IPS-11a (cell line): ENCODE data around the gene SCUBE2.
A peak's percentile ranks its signal among the peaks of the same experiment; 100 is the strongest.

Experiments used
- H3K4me3 ChIP-seq: one replicate; pipeline ENCODE4 v1.5.1; 2013; ENCODE audit warnings: low read depth, low read length, control low read depth

Gene SCUBE2

DNA sequence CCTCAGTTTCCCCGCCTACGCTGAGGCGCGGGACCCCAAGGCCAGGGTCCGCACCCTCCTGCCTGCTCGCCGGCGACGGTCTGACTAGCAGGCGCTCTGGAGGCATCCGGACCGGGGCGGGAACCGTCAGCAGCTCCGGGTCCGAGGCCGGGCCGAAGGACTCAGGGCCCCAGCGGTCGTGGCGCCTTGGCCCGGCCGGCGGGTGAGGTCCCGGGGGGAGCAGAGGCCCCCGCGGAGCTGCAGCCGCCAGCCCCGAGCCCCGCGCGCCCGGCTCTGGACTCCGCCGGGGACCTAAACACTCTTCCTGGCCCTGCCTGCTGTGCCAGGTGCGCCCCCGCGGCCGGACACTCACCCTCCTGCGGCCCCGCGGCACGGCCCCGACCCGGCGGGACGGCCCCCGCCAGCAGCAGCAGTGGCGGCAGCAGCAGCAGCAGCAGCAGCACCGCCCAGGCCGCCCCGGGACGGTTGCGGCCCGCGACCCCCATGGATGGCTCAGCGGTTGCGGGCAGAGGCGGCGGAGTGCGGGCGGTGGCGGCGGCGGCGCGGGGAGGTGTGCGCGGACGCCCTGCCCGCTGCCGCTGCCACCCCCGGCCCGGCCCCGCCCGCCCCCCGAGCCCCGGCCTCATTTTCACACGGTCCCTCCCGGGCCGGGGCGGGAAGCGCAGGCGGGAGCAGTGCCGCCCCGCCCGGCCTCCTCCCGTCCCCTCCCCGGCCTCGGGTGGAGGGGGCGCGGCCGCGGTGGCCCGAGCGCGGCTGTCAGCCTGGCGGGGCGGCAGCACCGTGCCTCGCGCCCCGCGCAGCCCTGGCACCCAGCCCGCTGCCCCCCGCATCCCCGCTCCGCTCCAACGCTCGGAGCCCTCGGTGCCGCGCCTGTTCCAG, at the start of gene SCUBE2:
SCUBE2 (minus strand) TSS at position 556 of the 879 bp plus-strand sequence; CDS start at position 485, 71 bp downstream.
- peak within 1 kb of the TSS; percentile 24 for H3K4me3 ChIP-seq

DNA sequence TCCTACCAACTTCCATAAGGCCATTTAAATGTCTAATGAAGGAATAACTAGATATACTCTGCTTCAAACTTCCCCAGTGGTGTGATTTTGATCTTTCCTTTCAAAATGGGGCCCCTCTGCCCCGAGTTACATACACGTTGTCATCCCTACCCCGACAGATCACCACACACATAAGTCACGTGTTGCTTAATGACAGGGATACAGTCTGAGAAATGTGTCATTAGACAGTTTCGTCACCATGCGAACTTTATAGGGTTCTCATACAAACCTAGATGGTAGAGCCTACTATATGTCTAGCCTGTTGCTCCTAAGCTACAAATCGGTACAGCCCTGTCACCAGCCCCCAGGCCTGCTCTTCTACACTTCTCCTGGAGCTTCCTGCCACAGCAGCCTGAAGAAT, 49.8 kb upstream of the SCUBE2 start:
- no peak overlapping the region for H3K4me3 ChIP-seq

DNA sequence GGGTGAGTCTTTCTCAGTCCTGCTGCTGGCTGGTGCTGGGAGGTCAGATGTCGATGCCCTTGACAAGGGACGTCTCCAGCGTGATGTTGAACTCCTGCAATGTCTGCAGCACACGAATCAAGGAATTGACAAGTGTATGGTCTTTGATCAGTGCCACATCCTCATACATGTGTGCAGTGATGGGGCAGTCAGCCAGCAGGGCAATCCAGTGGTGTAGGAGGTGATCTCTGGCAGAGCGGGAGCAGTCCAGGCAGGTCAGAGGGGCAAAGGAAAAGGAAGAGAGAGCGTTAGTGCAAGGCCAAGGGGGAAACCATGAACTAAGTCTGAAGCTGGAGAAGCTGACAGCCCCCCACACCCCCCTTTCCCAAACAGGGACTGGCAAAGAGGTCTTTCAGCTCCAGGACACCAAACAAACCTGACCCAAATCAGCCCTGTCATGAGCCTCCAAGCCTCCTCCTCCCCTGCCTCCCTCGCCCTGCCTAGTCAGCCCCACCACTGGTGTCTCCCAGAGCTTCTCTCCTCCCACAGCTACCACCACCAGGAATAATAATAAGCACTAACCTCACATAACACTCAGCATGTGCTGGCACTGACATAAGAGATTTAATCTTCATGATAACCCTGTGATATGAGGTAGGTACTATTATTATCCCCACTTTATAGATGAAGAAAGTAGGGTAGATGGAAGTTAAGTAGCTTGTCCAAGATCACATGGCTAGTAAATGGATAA, 48.4 kb upstream of the SCUBE2 start:
- H3K4me3 ChIP-seq: no peak overlapping the region

DNA sequence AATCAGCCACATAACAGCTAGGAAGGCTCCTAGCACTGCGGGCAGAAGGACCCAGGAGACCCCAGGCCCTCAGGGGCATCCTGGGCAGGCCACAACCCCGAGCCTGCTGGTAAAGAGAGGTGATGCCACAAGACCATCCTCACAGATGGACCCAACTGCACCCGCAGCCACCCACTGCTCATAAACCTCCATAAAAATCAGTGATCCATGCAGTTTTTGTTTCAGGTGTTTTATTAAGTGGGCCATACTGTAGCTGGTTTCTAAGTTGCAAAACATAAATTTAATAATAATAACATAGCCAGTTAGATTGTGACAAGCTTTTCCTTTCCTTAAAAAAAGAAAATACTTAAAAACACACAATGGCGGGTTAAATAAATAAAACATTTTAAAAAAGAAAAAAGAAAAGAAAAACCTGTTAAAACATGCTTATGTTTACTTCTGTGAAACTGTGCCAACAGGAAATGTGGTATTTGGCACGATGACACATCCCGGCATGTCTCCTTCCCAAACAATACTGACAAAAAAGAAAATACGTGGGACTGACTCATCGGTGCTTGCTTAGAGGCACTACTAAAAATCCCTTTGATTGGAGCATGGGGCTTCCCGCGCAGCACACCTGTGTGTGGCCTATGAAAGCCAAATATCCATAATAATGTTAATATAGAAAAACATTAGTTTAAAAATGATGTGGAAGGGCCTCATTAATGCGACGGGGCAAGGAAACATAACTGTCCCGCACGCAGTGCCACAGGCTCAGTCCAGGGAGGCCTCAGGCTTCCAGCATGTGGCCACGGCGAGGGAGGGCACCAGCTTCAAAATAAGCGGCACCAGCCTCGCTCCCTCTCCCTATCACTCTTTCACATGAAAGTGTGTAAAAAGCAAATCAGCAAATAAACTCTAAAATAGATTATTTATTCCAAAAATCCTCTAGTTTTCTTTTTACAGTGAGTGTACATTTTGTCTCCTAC, 47.5 kb upstream of the SCUBE2 start:
- no peak overlapping the region for H3K4me3 ChIP-seq

DNA sequence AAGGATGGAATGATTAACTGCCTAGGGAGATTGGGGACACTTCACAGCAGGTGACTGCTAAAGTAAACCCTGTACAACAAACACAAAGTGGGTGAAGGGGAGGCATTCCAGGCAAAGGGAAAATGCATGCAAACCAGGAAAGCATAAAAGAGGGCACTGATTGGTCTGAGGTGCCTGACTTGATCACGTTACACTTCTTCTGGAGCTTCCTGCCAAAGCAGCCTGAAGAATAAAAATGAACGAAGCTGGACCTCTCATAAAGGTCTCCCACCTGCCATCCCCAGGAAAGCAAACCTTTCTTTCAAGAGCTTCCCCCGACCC, 46.7 kb upstream of the SCUBE2 start:
- no peak overlapping the region for H3K4me3 ChIP-seq

DNA sequence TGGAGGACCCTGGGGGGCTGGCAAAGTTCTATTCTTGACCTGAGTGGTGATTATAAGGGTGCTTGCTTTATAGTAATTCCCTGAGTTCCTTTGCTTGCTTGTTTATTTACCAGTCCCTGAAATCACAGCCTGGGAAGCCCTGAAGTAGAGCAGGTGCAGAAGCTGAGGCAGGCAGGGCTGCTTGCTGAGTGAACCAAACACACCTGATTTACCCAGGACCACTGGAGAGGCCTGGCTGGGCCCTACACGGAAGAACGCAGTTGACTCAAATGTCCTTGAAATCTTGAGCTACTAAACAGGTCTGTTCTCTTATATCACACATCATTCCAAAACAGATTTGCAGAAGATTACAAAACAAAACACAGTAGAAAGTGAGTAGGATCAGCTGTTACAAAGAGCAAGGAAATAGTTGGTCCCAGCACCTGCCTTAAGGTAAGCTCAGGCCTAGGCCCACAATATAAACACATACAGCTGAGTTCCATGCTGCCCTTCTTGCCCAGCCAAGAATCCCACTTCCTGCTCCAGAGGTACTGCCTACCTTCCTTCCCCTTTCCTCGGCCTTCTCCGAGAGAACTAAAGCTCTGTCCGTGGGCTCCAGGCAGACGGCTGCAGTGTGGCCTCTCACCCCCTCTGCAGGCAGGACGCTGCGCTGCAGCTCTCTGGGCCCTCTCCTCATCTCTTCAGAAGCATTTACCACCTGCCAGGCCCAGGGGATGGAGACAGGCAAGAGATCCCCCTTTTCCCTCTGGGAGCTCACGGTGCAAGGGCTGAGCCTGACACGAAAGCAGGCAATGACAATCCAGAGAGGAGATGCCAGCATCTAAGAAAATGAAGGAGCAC, 46.1 kb upstream of the SCUBE2 start:
- no peak overlapping the region for H3K4me3 ChIP-seq

DNA sequence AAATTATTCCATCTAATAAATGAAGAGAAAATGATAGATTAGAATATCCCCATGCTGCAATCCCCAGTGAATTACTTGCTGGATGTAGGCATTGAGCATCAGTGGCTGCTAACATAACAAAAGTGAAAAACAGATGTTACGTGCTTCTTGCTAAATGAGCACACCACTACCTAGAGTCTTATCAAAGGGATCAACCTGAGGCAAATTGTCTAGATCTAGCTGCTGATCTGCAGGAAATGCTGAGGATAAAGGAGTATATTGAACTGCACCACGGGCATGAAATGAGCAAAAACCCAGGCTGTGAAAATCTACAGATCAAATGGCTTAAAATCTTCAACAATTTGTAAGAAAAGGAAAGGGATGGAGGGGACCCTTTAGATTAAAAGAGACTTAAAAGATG, 45.3 kb upstream of the SCUBE2 start:
- no peak overlapping the region for H3K4me3 ChIP-seq

DNA sequence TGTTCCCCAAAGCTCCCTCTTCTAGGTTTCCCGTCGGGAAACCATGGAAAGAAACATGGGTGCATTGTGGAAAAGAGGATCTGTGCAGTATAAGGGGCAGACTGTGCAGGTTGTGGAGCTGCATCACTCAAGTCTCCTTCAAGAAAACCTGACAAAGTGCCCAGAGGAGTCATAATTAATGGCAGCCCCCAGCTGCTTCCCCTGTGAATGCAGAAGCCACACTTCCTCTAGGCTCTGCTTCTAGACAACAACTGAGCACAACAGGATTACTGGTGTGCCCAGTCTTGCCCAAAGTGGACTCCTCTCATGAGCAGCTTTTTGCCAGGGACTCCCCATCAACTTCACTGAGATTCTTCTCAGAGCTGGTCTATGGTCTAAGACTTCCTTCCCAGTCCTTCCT, 42.6 kb upstream of the SCUBE2 start:
- H3K4me3 ChIP-seq: no peak overlapping the region

DNA sequence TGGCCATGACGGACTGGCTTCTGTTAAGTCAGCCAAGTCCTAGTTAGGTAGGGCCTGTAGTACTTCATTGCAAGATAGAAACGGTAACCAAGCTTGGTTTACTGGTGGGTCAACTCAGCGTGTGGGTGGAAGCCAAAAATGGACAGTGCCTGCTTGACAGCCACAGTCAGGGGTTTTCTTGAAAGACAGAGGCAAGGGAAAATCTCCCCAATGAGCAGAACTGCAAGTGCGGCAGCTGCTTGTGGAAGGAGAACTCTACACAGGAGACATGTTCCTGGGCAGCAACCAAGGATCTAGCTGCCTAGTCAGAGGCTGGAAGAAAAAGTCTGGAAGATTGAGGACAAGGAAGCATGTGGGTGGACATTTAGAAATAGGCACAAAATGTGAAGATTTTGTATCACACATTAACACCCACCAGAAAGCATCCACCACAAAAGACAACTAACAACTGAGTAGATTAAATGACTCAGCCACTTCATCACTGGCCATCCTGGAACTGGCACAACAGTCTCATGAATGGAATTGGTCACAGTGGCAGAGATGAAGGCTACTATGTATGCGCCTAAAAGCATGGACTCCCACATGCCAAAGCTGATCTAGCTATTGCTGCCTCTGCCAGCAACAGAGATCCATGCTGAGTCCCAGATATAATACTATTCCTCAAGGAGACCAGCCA, 40.9 kb upstream of the SCUBE2 start:
- no peak overlapping the region for H3K4me3 ChIP-seq

DNA sequence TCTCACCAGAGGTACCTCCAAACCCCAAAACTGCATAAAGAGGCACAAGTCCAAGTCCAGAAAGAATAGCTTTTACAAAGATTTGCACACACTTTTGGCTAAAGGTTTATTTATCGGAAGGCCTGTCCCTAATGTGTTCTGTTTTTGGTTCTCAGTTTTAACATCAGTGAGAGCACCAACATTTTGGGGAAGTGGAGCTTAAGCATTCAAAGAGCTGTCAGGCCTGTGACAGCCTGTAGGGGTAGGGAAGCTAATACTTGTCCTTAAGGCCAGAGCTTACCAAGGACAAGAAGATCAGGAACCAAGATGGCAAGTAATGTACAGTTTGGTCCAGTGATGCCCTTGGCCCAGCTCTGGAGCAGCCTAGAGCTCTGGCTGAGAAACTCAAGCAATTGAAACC, 38.9 kb upstream of the SCUBE2 start:
- H3K4me3 ChIP-seq: no peak overlapping the region

DNA sequence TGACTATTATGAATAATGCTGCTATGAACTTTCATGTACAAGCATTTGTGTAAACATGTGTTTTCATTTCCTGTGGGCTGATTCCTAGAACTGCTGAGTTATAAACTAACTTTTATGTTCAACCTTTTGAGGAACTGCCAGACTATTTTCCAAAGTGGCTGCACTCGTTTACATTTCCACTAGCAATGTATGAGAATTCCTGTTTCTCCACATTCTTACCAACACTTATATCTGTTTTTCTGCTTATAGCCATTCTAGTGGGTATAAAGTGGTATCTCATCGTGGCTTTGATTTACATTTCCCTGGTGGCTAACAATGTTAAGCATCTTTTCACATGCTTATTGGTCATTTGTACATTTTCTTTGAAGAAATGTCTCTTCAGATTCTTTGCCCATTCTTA, 35.2 kb upstream of the SCUBE2 start:
- no peak overlapping the region for H3K4me3 ChIP-seq

DNA sequence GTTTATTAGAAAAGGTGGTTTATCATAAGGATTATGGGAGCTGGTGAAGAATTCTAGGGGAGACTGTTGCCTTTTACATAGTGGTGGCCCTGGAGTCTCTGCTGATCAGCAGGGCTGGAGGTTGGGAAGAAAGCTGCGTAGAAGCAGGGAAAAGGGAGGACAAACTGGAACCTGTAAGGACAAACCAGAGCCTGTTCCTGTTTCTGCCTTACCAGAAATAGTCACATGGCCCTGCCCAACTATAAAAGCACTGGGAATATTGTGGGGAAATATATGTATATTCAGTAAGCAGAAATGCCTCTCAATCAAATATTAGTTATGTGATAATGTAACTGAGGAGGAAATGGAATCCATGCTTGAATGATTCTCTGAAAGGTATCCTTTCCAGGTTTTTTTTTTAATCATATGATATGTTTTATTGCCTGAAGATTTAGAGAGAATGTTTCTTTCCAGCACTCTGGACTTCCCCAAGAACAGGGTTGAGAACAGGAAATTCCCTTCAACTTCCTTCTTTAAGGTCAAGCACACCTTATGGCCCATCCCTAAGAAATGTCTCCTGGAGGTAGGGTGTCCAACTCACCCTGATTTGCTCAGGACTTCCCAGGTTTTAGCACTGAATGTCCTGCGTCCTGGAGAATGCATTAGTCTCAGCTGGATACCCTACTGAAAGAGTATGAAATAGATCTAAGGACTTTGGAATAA, 33.9 kb upstream of the SCUBE2 start:
- H3K4me3 ChIP-seq: no peak overlapping the region

DNA sequence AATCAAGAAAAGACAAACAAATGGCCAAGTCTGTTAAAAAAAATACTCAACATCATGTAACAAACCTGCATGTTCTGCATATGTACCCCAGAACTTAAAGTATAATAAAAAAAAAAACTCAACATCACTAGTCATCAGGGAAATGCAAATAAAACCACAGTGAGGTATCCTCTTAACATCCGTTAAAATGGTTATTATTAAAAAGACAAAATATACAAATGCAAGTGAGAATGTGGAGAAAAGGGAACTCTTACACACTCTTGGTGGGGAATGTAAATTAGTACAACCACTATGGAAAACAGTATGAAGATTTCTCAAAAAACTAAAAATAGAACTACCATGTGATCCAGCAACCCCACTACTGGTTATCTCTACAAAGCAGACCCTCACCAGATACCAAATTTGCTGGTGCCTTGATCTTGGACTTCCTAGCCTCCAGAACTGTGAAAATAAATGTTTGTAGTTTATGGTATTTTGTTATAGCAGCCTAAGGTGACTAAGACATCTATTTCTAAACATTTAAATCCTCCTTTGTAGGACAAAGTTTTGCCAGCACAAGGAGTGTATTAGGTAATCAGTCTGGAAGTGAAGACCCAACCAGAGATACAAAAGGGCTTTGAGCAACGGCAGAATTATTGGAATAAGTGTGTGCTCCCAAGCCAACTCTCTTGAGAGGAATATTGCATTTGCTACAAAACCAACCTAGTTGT, 32.4 kb upstream of the SCUBE2 start:
- no peak overlapping the region for H3K4me3 ChIP-seq

DNA sequence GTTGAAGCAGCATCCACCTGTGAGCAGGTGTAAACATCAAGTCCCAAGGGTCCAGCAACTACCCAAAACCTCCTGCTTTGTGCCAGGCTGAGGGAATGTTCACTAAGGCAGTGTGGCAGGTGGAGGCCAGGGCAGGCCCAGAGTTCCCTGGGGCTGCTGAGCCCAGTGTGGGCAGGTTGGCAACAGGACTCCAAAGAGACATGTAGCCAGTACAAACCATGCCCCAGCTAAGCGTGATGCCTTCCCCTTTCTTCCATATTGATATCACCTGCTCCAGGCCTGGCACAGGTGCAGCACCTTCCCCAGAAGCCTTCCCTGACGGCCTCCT, 30.0 kb upstream of the SCUBE2 start:
- H3K4me3 ChIP-seq: no peak overlapping the region

DNA sequence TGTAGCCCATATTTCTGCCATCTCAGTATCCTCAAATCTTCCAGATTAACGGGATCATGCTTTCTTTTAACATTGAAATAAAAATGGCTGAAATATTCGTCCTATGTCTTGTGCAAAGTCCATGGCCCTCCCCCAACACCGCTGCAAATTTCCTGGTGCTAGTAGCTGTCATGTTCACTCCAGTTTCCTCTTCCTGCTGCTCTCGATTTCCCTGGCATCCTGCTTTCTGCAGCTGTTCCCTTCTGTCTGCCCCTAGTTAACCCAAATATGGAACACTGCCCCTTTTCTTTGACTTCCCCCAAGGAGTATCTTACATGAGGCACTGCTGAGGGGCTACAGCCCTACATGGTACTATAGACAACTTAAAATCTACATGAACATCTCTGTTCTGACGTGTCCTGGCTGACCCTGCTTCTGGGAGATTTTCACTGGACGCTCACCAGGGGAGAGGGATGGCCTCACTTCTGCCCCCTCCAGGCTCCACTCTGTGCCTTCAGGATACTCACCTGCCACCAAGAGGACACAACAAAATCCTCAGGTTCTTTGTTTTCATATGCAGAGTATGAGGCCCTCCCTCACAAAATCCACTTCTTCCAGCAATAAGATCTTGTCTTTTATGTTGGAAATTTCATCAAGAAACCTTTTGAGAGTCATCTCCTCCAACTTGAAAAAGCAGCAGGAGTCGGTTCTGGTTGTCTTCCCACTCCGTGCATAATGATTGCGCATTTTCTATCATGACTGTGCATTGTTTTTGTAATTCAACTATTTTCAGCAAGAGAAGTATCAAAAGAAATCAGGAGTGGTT, 29.5 kb upstream of the SCUBE2 start:
- no peak overlapping the region for H3K4me3 ChIP-seq

DNA sequence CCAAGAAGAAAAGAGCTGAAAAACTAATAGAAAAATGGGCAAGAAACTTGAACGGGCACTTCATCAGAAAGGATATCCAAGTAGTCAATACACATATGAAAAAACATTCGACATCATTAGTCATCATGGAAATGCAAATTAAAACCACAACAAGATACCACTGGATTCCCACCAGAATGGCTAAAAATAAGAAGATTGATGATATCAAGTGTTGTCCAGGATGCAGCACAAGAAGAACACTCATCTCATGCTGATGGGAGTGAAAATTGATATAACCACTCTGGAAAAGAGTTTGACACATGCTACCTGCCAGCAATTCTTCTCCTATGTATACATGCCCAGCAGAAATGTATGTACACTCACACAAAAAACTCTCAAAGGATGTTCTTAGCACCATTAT, 26.9 kb upstream of the SCUBE2 start:
- H3K4me3 ChIP-seq: no peak overlapping the region

DNA sequence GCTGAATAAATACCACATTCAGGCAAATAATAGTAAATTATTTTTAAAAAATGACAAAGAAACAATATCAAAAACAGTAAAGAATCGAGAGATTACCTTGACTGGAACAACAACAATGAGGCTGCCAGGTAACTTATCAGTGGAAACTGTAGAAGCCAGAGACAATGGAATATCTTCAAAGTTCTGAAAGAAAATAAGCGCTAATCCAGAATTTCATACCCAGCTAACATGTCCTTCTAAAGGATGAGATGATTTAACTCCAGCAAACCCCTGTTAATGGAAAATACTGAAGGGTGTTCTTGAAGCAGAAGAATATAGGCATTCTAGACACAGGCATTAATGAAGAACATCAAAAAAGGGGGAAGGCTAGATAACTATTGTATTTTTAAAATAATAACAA, 20.7 kb upstream of the SCUBE2 start:
- H3K4me3 ChIP-seq: no peak overlapping the region
